CD8-positive, alpha-beta memory T cell (primary cell): ENCODE data around the gene PLPP4. TPM values are rescaled to one million over a fixed set of nuclear protein-coding genes. Genes with fewer than 3 reads are reported as not detected.

Experiments used
- CTCF ChIA-PET: fragments of 350-600 bp; sonication (Branson Sonifier 250); formaldehyde crosslinking; loops from one replicate; lab custom pipeline; 2021; ENCODE audit warnings: antibody characterized with exemption; lab: Charles Lee
- POLR2A ChIA-PET: fragments of 350-600 bp; sonication (Branson Sonifier 250); formaldehyde crosslinking; loops from one replicate; lab custom pipeline; 2021; ENCODE audit warnings: antibody characterized with exemption; lab: Charles Lee
- DNase-seq, 5 donors: peaks; one replicate each; pipeline versions ENCODE4 v3.0.0 to v3.0.0-alpha.2; 2020 to 2022; ENCODE audit warnings: mixed read lengths in 1 of 5
- H3K27ac ChIP-seq: one replicate; pipeline ENCODE4 v1.7.0; 2013; ENCODE audit warnings: low read depth, mild to moderate bottlenecking, low read length, moderate library complexity
- H3K27me3 ChIP-seq: 2 replicates; pipeline ENCODE4 v1.7.0; 2013; ENCODE audit warnings: low read length, mild to moderate bottlenecking; ENCODE audit not compliant: insufficient read depth, poor library complexity, severe bottlenecking
- H3K36me3 ChIP-seq: 2 replicates; pipeline ENCODE4 v1.7.0; 2013; ENCODE audit warnings: mild to moderate bottlenecking, low read length, moderate library complexity; ENCODE audit not compliant: insufficient read depth
- H3K4me1 ChIP-seq: 2 replicates; pipeline ENCODE4 v1.7.0; 2013; ENCODE audit warnings: mild to moderate bottlenecking, low read length, moderate library complexity; ENCODE audit not compliant: insufficient read depth
- H3K4me3 ChIP-seq: 2 replicates; pipeline ENCODE4 v1.7.0; 2013; ENCODE audit warnings: mild to moderate bottlenecking, low read length
- H3K9me3 ChIP-seq: 2 replicates; pipeline ENCODE4 v1.7.0; 2013; ENCODE audit warnings: mild to moderate bottlenecking, low read length
- H3K27ac Mint-ChIP-seq, 8 donors: one replicate each; pipeline ENCODE4 v1.8.0; 2020 to 2021; ENCODE audit warnings: mixed read lengths in 8 of 8, mild to moderate bottlenecking in 6 of 8, inconsistent platforms in 3 of 8, moderate library complexity in 3 of 8
- H3K27me3 Mint-ChIP-seq, 2 donors: one replicate each; pipeline ENCODE4 v1.8.0; 2020 to 2021; ENCODE audit warnings: mixed read lengths in 2 of 2, mild to moderate bottlenecking in 1 of 2, moderate library complexity in 1 of 2
- H3K36me3 Mint-ChIP-seq, 3 donors: one replicate each; pipeline ENCODE4 v1.8.0; 2020 to 2021; ENCODE audit warnings: mixed read lengths in 3 of 3, inconsistent platforms in 1 of 3, mild to moderate bottlenecking in 1 of 3
- H3K4me1 Mint-ChIP-seq, 3 donors: one replicate each; pipeline ENCODE4 v1.8.0; 2020 to 2021; ENCODE audit warnings: mixed read lengths in 3 of 3, inconsistent platforms in 1 of 3, mild to moderate bottlenecking in 1 of 3
- H3K4me3 Mint-ChIP-seq, 7 donors: one replicate each; pipeline ENCODE4 v1.8.0; 2020 to 2021; ENCODE audit warnings: mixed read lengths in 7 of 7, mild to moderate bottlenecking in 6 of 7, moderate library complexity in 4 of 7, inconsistent platforms in 2 of 7
- H3K9me3 Mint-ChIP-seq, 5 donors: one replicate each; pipeline ENCODE4 v1.8.0; 2020 to 2022; ENCODE audit warnings: mixed read lengths in 5 of 5, mild to moderate bottlenecking in 3 of 5, moderate library complexity in 2 of 5, inconsistent platforms in 1 of 5
- polyA plus RNA-seq: library from polyadenylated mRNA; unstranded; fragments of 300-500 nt; fragmentation: Illumina TruSeq; gene quantifications from one replicate; pipeline ENCODE4 v1.2.3, GENCODE V29; 2021
- total RNA-seq, 2 experiments: library from RNA; stranded (reverse); gene quantifications; one replicate each; pipeline ENCODE4 v1.2.3, GENCODE V29; 2021

The PLPP4 gene
- total and polyA plus RNA-seq, 3 experiments from 2014 or later: not detected

GRCh38 chr10:120586471-120586872, 129.4 kb downstream of the PLPP4 start:
- no peaks in the 10 kb centered on the region for H3K36me3 Mint-ChIP-seq
- no peak for DNase-seq

GRCh38 chr10:120587061-120587460, 130.0 kb downstream of the PLPP4 start:
- CTCF ChIA-PET: no interaction called here
- Mint-ChIP-seq H3K36me3 (no peaks in the 10 kb centered on the region), H3K4me3 (no peak overlapping the region), H3K9me3 (peaks cover 0 to 2% (median 0%) of the 10 kb centered on the region in 5 donors), H3K4me1 (no peaks in the 10 kb centered on the region), H3K27me3 (peaks cover 0 to 2% of the 10 kb centered on the region in 2 donors), H3K27ac (no peak overlapping the region)
- POLR2A ChIA-PET: no interaction called here
- Histone ChIP-seq H3K27ac (no peak overlapping the region), H3K4me1 (no peaks in the 10 kb centered on the region), H3K36me3 (no peaks in the 10 kb centered on the region), H3K9me3 (no peaks in the 10 kb centered on the region), H3K27me3 (no peaks in the 10 kb centered on the region), H3K4me3 (no peak overlapping the region)
- no peak for DNase-seq

More at GRCh38 chr10:120586471-120586872, 129.4 kb downstream of the PLPP4 start:
- H3K9me3 Mint-ChIP-seq: peaks cover 0 to 2% (median 0%) of the 10 kb centered on the region in 5 donors
- no peaks in the 10 kb centered on the region for H3K4me1 Mint-ChIP-seq
- Histone ChIP-seq H3K27ac (no peak overlapping the region), H3K4me3 (no peak overlapping the region), H3K9me3 (no peaks in the 10 kb centered on the region), H3K4me1 (no peaks in the 10 kb centered on the region), H3K27me3 (no peaks in the 10 kb centered on the region), H3K36me3 (no peaks in the 10 kb centered on the region)
- H3K27ac Mint-ChIP-seq: no peak overlapping the region
- peaks cover 0 to 2% of the 10 kb centered on the region in 2 donors for H3K27me3 Mint-ChIP-seq
- CTCF ChIA-PET: no interaction called here
- POLR2A ChIA-PET: no interaction called here
- no peak overlapping the region for H3K4me3 Mint-ChIP-seq

DNA sequence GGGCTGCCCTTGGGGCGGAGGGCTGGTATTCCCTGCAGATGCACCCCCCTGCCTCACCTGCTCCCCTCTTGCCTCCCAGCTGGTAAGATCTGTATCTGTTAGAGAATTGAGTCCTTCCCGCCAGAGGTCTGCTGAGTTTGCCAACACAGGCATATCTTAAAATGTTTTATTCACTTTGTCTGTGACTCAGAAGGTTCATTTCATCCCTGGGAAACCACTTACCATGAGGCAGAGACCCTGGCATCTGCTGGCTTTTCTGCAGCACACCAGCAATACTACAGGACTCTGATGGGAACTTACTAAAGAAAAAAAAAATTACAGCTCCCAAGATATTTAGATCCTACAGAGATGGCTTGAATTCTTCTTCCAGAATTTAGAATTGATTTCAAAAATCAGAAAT, 131.3 kb downstream of the PLPP4 start:
- ChIA-PET POLR2A (no interaction called here), CTCF (no interaction called here)
- Mint-ChIP-seq H3K4me3 (no peak overlapping the region), H3K4me1 (no peaks in the 10 kb centered on the region), H3K9me3 (peaks cover 0 to 4% (median 0%) of the 10 kb centered on the region in 5 donors), H3K36me3 (no peaks in the 10 kb centered on the region), H3K27ac (no peak overlapping the region), H3K27me3 (peaks cover 0 to 2% of the 10 kb centered on the region in 2 donors)
- DNase-seq: no peak
- Histone ChIP-seq H3K4me1 (no peaks in the 10 kb centered on the region), H3K27me3 (no peaks in the 10 kb centered on the region), H3K36me3 (no peaks in the 10 kb centered on the region), H3K27ac (no peak overlapping the region), H3K9me3 (no peaks in the 10 kb centered on the region), H3K4me3 (no peak overlapping the region)

- H3K27me3 Mint-ChIP-seq: peaks cover 0 to 2% of the 10 kb centered on the region in 2 donors
- CTCF ChIA-PET: no interaction called here
- Histone ChIP-seq H3K27me3 (no peaks in the 10 kb centered on the region), H3K9me3 (no peaks in the 10 kb centered on the region), H3K36me3 (no peaks in the 10 kb centered on the region), H3K27ac (no peak overlapping the region), H3K4me3 (no peak overlapping the region), H3K4me1 (no peaks in the 10 kb centered on the region)
- POLR2A ChIA-PET: no interaction called here
- H3K9me3 Mint-ChIP-seq: peaks cover 0 to 2% (median 0%) of the 10 kb centered on the region in 5 donors
- no peaks in the 10 kb centered on the region for H3K36me3 Mint-ChIP-seq
- H3K4me3 Mint-ChIP-seq: no peak overlapping the region
- H3K27ac Mint-ChIP-seq: no peak overlapping the region
- DNase-seq: no peak
- no peaks in the 10 kb centered on the region for H3K4me1 Mint-ChIP-seq
Observed at GRCh38 chr10:120593693-120594092, 136.7 kb downstream of the PLPP4 start.

DNA sequence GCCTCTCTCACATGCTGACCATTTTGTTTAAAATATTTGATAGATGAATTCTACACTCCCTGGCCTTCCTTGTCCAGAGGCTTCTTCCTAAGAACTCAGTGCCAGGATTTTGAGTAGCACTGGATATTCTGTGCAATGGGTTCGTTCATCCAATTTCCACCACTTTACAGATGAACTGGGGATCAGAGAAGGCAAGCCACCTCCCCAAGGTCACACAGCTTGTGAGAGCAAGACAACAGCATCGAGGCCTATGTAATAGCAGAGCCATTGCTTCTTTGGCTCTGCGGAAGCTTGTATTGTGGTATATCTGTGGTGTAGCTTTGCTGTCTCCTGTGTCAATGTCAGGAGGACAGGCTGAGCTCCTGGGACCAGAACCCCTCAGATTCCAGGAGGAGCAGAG, 140.9 kb downstream of the PLPP4 start:
- no peaks in the 10 kb centered on the region for H3K27me3 ChIP-seq
- H3K27ac Mint-ChIP-seq: no peak overlapping the region
- H3K9me3 Mint-ChIP-seq: peaks cover 0 to 7% (median 2%) of the 10 kb centered on the region in 5 donors
- H3K9me3 ChIP-seq: no peaks in the 10 kb centered on the region
- H3K36me3 ChIP-seq: no peaks in the 10 kb centered on the region
- H3K36me3 Mint-ChIP-seq: no peaks in the 10 kb centered on the region
- CTCF ChIA-PET: no interaction called here
- no peak overlapping the region for H3K4me3 Mint-ChIP-seq
- DNase-seq: no peak
- H3K27me3 Mint-ChIP-seq: peaks cover 0 to 3% of the 10 kb centered on the region in 2 donors
- no peaks in the 10 kb centered on the region for H3K4me1 ChIP-seq
- no peak overlapping the region for H3K4me3 ChIP-seq
- no peaks in the 10 kb centered on the region for H3K4me1 Mint-ChIP-seq
- H3K27ac ChIP-seq: no peak overlapping the region
- POLR2A ChIA-PET: no interaction called here

- Histone ChIP-seq H3K4me1 (no peaks in the 10 kb centered on the region), H3K9me3 (no peaks in the 10 kb centered on the region), H3K4me3 (no peak overlapping the region), H3K27me3 (no peaks in the 10 kb centered on the region), H3K36me3 (no peaks in the 10 kb centered on the region), H3K27ac (no peak overlapping the region)
- Mint-ChIP-seq H3K27me3 (peaks cover 0 to 4% of the 10 kb centered on the region in 2 donors), H3K27ac (no peak overlapping the region), H3K36me3 (no peaks in the 10 kb centered on the region), H3K4me3 (no peak overlapping the region), H3K9me3 (peaks cover 0 to 10% (median 3%) of the 10 kb centered on the region in 5 donors), H3K4me1 (no peaks in the 10 kb centered on the region)
- ChIA-PET POLR2A (no interaction called here), CTCF (no interaction called here)
- DNase-seq: no peak
Observed at GRCh38 chr10:120598386-120598785, 141.4 kb downstream of the PLPP4 start.

- Mint-ChIP-seq H3K4me1 (no peaks in the 10 kb centered on the region), H3K9me3 (peaks cover 0 to 10% (median 3%) of the 10 kb centered on the region in 5 donors), H3K27ac (no peak overlapping the region), H3K36me3 (no peaks in the 10 kb centered on the region), H3K27me3 (peaks cover 0 to 1% of the 10 kb centered on the region in 2 donors), H3K4me3 (no peak overlapping the region)
- no peak for DNase-seq
- Histone ChIP-seq H3K9me3 (no peaks in the 10 kb centered on the region), H3K27ac (no peak overlapping the region), H3K27me3 (no peaks in the 10 kb centered on the region), H3K36me3 (no peaks in the 10 kb centered on the region), H3K4me1 (no peaks in the 10 kb centered on the region), H3K4me3 (no peak overlapping the region)
- ChIA-PET POLR2A (no interaction called here), CTCF (no interaction called here)
Observed at GRCh38 chr10:120599200-120599724, 142.2 kb downstream of the PLPP4 start.

- Histone ChIP-seq H3K4me3 (no peak overlapping the region), H3K27ac (no peak overlapping the region), H3K36me3 (no peaks in the 10 kb centered on the region), H3K9me3 (no peaks in the 10 kb centered on the region), H3K4me1 (no peaks in the 10 kb centered on the region), H3K27me3 (no peaks in the 10 kb centered on the region)
- Mint-ChIP-seq H3K36me3 (no peaks in the 10 kb centered on the region), H3K9me3 (peaks cover 0 to 10% (median 3%) of the 10 kb centered on the region in 5 donors), H3K4me1 (no peaks in the 10 kb centered on the region), H3K27ac (no peak overlapping the region), H3K4me3 (no peak overlapping the region), H3K27me3 (peaks cover 0 to 3% of the 10 kb centered on the region in 2 donors)
- ChIA-PET CTCF (no interaction called here), POLR2A (no interaction called here)
- no peak for DNase-seq
Observed at GRCh38 chr10:120600871-120601649, 144.0 kb downstream of the PLPP4 start.
